ENCODE data around the gene OOSP4A.
"Not testable (repeated sequence)": the region's sequence is repeated elsewhere in the genome, so short reads cannot be mapped to it uniquely, and the experiment has no call there.

OOSP4A gene

GRCh38 chr11:59960502-59961381 lies 3.1 kb upstream of the OOSP4A start:
- no peaks in the 10 kb centered on the region for H3K9me3 Mint-ChIP-seq
- H3K27me3 Mint-ChIP-seq = peaks cover 11% of the 10 kb centered on the region
- no peak overlapping the region for H3K27ac Mint-ChIP-seq
- H3K4me1 Mint-ChIP-seq = no peaks in the 10 kb centered on the region
- H3K36me3 Mint-ChIP-seq = no peaks in the 10 kb centered on the region
- H3K4me3 Mint-ChIP-seq = no peak overlapping the region
- no peak for ATAC-seq

- Mint-ChIP-seq H3K27ac (no peak overlapping the region), H3K9me3 (no peaks in the 10 kb centered on the region), H3K4me3 (no peak overlapping the region), H3K27me3 (peaks cover 11% of the 10 kb centered on the region), H3K4me1 (no peaks in the 10 kb centered on the region), H3K36me3 (no peaks in the 10 kb centered on the region)
- ATAC-seq = no peak
Observed at GRCh38 chr11:59962107-59962482, 1.7 kb upstream of the OOSP4A start.

- H3K4me3 Mint-ChIP-seq = no peak overlapping the region
- no peaks in the 10 kb centered on the region for H3K9me3 Mint-ChIP-seq
- no peaks in the 10 kb centered on the region for H3K4me1 Mint-ChIP-seq
- no peak overlapping the region for H3K27ac Mint-ChIP-seq
- ATAC-seq = no peak
- no peaks in the 10 kb centered on the region for H3K36me3 Mint-ChIP-seq
- H3K27me3 Mint-ChIP-seq = no peaks in the 10 kb centered on the region
Observed at GRCh38 chr11:59965424-59965823, 1.6 kb downstream of the OOSP4A start.

GRCh38 chr11:59966201-59966600 lies 2.4 kb downstream of the OOSP4A start:
- no peaks in the 10 kb centered on the region for H3K4me1 Mint-ChIP-seq
- H3K27me3 Mint-ChIP-seq = no peaks in the 10 kb centered on the region
- no peak for ATAC-seq
- no peaks in the 10 kb centered on the region for H3K9me3 Mint-ChIP-seq
- no peak overlapping the region for H3K27ac Mint-ChIP-seq
- H3K4me3 Mint-ChIP-seq = no peak overlapping the region
- no peaks in the 10 kb centered on the region for H3K36me3 Mint-ChIP-seq

- no peaks in the 10 kb centered on the region for H3K4me1 Mint-ChIP-seq
- no peak overlapping the region for H3K27ac Mint-ChIP-seq
- no peaks in the 10 kb centered on the region for H3K9me3 Mint-ChIP-seq
- ATAC-seq = no peak
- no peaks in the 10 kb centered on the region for H3K36me3 Mint-ChIP-seq
- no peaks in the 10 kb centered on the region for H3K27me3 Mint-ChIP-seq
- no peak overlapping the region for H3K4me3 Mint-ChIP-seq
Observed at GRCh38 chr11:59967677-59968394, 4.0 kb downstream of the OOSP4A start.

GRCh38 chr11:59968395-59968783 lies 4.6 kb downstream of the OOSP4A start:
- H3K9me3 Mint-ChIP-seq = no peaks in the 10 kb centered on the region
- H3K27ac Mint-ChIP-seq = no peak overlapping the region
- no peak overlapping the region for H3K4me3 Mint-ChIP-seq
- ATAC-seq = no peak
- H3K27me3 Mint-ChIP-seq = no peaks in the 10 kb centered on the region
- no peaks in the 10 kb centered on the region for H3K4me1 Mint-ChIP-seq
- no peaks in the 10 kb centered on the region for H3K36me3 Mint-ChIP-seq

GRCh38 chr11:59973097-59973496 lies 9.3 kb downstream of the OOSP4A start:
- no peaks in the 10 kb centered on the region for H3K36me3 Mint-ChIP-seq
- no peak for ATAC-seq
- H3K4me1 Mint-ChIP-seq = no peaks in the 10 kb centered on the region

GRCh38 chr11:59981106-59981770 lies 17.4 kb downstream of the OOSP4A start:
- Mint-ChIP-seq H3K27me3 (peaks cover 33% of the 10 kb centered on the region), H3K4me1 (no peaks in the 10 kb centered on the region), H3K27ac (no peak overlapping the region), H3K9me3 (no peaks in the 10 kb centered on the region), H3K36me3 (no peaks in the 10 kb centered on the region), H3K4me3 (no peak overlapping the region)
- ATAC-seq = no peak

More at GRCh38 chr11:59973097-59973496, 9.3 kb downstream of the OOSP4A start:
- Mint-ChIP-seq H3K27me3 (peaks cover 6% of the 10 kb centered on the region), H3K9me3 (no peaks in the 10 kb centered on the region), H3K27ac (no peak overlapping the region), H3K4me3 (no peak overlapping the region)

GRCh38 chr11:59982037-59982436 lies 18.2 kb downstream of the OOSP4A start:
- not testable (repeated sequence) for H3K9me3 Mint-ChIP-seq, H3K4me1 Mint-ChIP-seq, H3K27ac Mint-ChIP-seq, H3K4me3 Mint-ChIP-seq, H3K36me3 Mint-ChIP-seq, ATAC-seq
- H3K27me3 Mint-ChIP-seq = peaks cover 33% of the 10 kb centered on the region

- H3K27ac Mint-ChIP-seq = no peak overlapping the region
- H3K4me1 Mint-ChIP-seq = no peaks in the 10 kb centered on the region
- no peak for ATAC-seq
- H3K9me3 Mint-ChIP-seq = no peaks in the 10 kb centered on the region
- H3K36me3 Mint-ChIP-seq = no peaks in the 10 kb centered on the region
- H3K4me3 Mint-ChIP-seq = no peak overlapping the region
- peaks cover 26% of the 10 kb centered on the region for H3K27me3 Mint-ChIP-seq
Observed at GRCh38 chr11:59983212-59983611, 19.4 kb downstream of the OOSP4A start.

- no peaks in the 10 kb centered on the region for H3K4me1 Mint-ChIP-seq
- no peaks in the 10 kb centered on the region for H3K9me3 Mint-ChIP-seq
- ATAC-seq = no peak
- H3K36me3 Mint-ChIP-seq = no peaks in the 10 kb centered on the region
- no peak overlapping the region for H3K27ac Mint-ChIP-seq
- peaks cover 15% of the 10 kb centered on the region for H3K27me3 Mint-ChIP-seq
- no peak overlapping the region for H3K4me3 Mint-ChIP-seq
Observed at GRCh38 chr11:59984368-59984767, 20.5 kb downstream of the OOSP4A start.

- no peaks in the 10 kb centered on the region for H3K4me1 Mint-ChIP-seq
- no peaks in the 10 kb centered on the region for H3K36me3 Mint-ChIP-seq
- peaks cover 15% of the 10 kb centered on the region for H3K9me3 Mint-ChIP-seq
- H3K4me3 Mint-ChIP-seq = no peak overlapping the region
- no peaks in the 10 kb centered on the region for H3K27me3 Mint-ChIP-seq
- no peak overlapping the region for H3K27ac Mint-ChIP-seq
- ATAC-seq = no peak
Observed at GRCh38 chr11:59990421-59990820, 26.6 kb downstream of the OOSP4A start.

- Mint-ChIP-seq H3K27me3 (peaks cover 10% of the 10 kb centered on the region), H3K4me3 (no peak overlapping the region), H3K9me3 (peaks cover 15% of the 10 kb centered on the region), H3K4me1 (no peaks in the 10 kb centered on the region), H3K27ac (no peak overlapping the region), H3K36me3 (no peaks in the 10 kb centered on the region)
- ATAC-seq = no peak
Observed at GRCh38 chr11:59992425-59992824, 28.6 kb downstream of the OOSP4A start.

GRCh38 chr11:59997800-59998199 lies 34.0 kb downstream of the OOSP4A start:
- Mint-ChIP-seq H3K4me3 (no peak overlapping the region), H3K27me3 (peaks cover 27% of the 10 kb centered on the region), H3K9me3 (no peaks in the 10 kb centered on the region), H3K4me1 (no peaks in the 10 kb centered on the region), H3K36me3 (no peaks in the 10 kb centered on the region), H3K27ac (no peak overlapping the region)
- ATAC-seq = no peak

- Mint-ChIP-seq H3K4me3 (no peak overlapping the region), H3K27ac (no peak overlapping the region), H3K4me1 (no peaks in the 10 kb centered on the region), H3K27me3 (peaks cover 36% of the 10 kb centered on the region), H3K36me3 (no peaks in the 10 kb centered on the region), H3K9me3 (no peaks in the 10 kb centered on the region)
- no peak for ATAC-seq
Observed at GRCh38 chr11:59999691-60000090, 35.9 kb downstream of the OOSP4A start.
